Amniotic stem cell (primary cell): ENCODE measurements around the gene STK32B.

Experiments
- DNase-seq: peaks from one replicate; lab custom pipeline; 2025; lab: John Stamatoyannopoulos, UW

Gene STK32B

GRCh38 chr4:5365071-5366008 is 314.1 kb downstream of the STK32B start:
- peak; percentile 89 for DNase-seq

- DNase-seq, result no peak
Observed at GRCh38 chr4:5366009-5366386, 314.7 kb downstream of the STK32B start.

GRCh38 chr4:5366421-5366820 is 315.1 kb downstream of the STK32B start:
- peak; percentile 51 for DNase-seq

GRCh38 chr4:5368426-5368825 is 317.1 kb downstream of the STK32B start:
- DNase-seq, result no peak

DNA sequence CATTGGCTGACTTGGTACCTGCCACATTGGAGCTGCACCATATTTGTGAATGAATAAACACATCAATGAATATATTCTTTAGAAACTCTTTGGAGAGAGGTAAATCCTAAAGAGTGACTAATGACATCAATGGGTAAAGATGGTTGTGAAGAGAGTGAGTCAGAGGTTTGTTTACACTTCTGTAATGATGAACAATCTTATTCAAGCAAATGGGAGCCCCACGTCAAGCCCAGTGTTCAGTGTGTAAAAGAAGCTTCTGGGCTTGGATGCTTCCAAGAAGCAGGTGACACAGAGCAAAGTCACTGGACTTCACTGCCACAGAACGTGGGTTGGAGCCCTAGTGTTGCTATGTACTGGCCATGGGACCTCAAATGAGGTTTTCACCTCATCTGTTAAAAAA is 319.0 kb downstream of the STK32B start:
- DNase-seq, result no peak

DNA sequence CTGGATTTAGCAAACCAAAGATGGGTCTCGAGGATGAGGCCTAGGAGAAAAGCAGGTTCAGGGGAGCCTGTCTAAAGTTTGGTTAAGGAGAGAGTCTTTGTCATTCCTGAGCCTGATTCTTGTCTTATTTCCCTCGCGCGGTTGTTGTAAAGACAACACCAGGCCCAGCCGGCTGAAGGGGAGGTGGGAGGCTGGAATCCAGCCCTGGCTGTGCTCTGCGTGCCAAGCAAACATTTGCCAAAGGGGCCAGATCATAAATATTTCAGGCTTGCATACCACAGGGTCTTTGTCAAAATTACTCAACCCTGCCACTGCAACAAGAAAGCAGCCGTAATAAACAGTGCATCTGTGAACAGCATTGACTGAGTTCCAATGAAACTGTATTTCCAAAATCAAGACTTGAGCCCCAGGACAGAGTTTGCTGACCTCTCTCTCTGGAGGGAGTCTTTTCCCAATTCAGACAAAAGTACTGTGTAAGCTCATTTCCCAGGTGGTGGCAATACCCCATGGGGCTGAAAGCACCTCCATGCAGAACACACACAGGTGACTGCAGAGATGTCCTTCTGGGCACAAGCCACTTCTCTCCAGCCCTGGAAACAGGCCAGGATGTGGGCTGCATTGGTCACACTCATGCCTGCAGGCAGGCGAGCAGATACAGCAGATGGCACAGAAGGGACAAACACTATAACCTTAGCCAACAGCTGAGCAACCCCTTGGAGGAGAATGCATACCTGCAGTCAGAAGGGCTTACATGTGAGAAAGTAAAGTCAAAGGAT is 320.3 kb downstream of the STK32B start:
- DNase-seq, result peak; percentile 58

- no peak for DNase-seq
Observed at GRCh38 chr4:5372198-5372597, 320.9 kb downstream of the STK32B start.

DNA sequence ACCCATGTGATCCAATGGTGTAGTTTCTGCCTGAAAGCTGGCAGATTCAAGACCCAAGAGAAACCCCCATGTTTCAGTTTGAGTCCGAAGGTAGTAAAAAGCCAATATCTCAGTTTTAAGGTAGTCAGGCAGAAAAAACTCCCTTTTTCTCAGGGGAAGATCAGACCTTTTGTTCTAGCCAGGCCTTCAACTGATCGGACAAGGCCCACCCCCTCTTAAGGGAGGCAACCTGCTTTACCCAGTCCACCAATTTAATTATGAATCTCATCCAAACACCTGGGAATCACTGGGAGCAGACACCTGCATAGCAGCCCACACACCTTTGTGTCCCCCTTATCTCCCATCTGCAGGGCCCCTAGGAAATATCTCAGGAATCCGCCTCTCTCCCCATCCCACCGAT is 322.0 kb downstream of the STK32B start:
- no peak for DNase-seq

- DNase-seq, result no peak
Observed at GRCh38 chr4:5374592-5374991, 323.3 kb downstream of the STK32B start.

GRCh38 chr4:5374994-5375393 is 323.7 kb downstream of the STK32B start:
- no peak for DNase-seq

DNA sequence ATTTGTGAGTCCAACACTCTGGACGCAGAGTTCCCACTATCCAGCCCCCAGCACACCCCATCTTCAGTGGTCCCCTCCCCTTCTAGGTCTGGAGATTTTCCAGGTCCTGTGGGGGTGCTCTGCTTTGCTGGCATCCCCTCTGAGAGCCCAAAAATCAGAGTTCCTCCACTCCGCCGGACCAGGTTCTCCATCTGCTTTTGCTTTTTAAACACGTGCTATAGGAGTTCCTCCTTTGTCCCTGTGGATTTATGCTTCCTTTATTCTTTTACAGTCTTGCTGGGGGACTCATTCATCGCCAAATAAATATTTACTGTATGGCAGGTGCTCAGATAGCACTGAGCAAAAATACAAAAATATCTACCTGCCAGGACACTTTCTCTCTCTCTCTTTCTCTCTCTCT is 324.7 kb downstream of the STK32B start:
- DNase-seq, result no peak

DNA sequence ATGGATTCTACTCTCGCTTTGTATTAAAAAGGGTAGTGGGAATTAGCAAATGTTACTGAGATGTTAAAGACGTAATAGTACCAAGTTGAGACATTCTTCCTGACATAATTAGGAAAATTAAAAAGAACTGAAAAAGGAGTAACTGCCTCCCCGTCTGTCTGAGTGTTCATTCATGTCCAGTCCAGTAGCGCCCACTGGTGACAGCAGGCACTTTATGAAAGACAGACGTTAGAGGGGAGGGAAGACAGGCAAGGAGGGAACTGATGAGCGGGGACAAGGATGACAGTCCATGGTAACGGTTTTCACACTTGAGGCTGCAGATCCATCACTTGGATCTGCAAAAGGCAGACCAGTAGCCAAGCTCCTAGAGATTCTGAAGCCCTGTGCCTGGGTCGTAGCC is 326.7 kb downstream of the STK32B start:
- no peak for DNase-seq

DNA sequence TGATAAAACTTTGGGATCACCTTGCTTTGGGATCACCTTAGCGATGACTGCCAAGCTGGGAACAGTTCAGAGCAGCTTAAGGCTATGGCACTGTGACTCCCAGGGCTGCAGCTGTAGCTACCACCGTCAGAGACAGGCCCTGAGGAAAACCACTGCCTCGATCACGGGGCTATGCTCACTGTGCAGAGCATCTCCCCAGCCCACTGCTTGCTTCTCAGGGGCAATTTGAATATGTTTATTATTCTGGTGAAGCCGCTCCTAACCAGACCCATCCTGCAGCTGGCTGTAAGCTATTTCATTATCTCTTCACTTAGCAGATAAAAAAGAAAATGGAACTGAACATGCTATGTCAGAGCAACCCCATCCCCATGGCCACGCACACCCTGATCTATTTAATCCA is 328.6 kb downstream of the STK32B start:
- no peak for DNase-seq

DNA sequence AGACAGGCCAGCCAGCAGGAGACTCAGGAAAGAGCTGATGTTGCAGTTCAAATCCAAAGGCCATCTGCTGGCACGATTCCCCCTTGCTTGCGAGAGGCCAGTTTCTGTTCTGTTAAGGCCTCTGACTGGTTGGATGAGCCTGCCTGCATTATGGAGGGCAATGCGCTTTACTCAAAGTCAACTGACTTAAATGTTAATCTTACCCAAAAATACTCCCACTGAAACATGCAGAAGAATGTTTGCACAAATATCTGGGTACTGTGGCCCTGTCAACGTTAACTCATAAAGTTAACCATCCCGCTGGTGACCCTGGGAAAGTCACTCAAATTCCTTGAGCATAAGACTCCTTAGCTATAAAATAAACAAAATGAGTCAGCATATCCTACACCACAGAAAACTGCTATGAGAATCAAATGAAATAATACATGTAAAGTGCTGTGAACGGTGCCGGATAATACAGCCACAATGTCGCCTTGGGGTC is 330.7 kb downstream of the STK32B start:
- DNase-seq, result peak; percentile 62

- no peak for DNase-seq
Observed at GRCh38 chr4:5383191-5383980, 332.1 kb downstream of the STK32B start.

DNA sequence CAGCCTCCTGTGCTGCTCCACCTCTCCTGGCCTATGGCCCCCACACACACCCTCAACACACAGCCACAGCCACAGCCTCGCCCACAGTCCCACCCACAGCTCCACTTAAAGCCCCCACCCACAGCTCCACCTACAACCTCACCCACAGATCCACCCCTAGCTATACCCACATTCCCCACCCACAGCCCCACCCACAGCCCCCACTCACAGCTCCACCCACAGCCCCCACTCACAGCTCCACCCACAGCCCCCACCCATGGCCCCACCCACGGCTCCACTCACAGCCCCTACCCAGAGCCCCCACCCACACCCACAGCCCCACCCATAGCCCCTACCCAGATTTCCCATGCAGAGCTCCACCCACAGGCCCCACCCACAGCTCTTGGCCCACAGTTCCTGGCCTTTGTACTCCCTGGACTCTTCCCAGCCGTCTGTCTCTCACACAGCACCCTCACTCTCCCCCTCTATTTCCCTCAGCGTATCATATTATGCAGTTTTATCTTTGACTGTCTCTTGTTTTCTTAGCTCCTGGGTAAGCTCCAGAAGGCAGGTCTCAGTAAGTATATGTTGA is 334.5 kb downstream of the STK32B start:
- DNase-seq, result no peak

DNA sequence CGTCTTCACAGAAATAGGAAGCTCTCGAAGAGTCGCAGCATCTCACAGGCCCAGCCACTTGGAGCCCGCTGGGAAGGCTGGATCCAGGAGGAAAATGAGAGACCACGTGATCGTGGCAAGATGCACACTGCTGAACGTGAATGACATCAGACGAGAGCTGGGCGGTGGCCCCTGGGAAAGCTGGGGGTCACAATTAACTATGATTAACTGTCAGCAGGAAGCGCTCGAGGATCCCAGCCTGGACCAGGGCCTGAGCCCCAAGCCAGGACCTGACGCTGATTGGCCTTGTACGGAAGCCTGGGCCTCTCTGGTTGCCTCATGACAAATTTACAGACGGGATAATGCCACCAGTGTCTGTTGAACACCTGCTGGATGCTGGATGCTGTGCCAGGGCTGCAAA is 335.6 kb downstream of the STK32B start:
- no peak for DNase-seq

GRCh38 chr4:5387457-5387856 is 336.2 kb downstream of the STK32B start:
- DNase-seq, result no peak

GRCh38 chr4:5389756-5390310 is 338.6 kb downstream of the STK32B start:
- no peak for DNase-seq

DNA sequence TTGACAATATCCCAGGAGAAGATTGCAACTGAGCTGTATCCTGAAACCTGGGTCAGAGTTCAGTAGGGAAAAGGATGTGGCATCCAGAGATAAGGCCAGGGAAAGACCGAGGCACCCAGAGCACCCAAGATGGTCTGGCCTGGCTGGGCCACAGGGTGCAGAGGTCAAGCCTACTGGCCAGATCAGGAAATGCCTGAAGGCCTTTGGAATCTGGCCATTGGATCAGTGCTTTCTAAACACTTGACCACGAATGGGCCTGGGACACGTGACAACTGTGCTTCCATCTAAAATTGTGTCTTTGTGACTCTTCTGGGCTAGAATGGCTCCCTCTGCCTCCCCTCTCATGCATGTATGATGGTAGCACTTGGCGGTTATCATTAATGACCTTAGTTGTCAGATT is 340.2 kb downstream of the STK32B start:
- DNase-seq, result no peak

DNA sequence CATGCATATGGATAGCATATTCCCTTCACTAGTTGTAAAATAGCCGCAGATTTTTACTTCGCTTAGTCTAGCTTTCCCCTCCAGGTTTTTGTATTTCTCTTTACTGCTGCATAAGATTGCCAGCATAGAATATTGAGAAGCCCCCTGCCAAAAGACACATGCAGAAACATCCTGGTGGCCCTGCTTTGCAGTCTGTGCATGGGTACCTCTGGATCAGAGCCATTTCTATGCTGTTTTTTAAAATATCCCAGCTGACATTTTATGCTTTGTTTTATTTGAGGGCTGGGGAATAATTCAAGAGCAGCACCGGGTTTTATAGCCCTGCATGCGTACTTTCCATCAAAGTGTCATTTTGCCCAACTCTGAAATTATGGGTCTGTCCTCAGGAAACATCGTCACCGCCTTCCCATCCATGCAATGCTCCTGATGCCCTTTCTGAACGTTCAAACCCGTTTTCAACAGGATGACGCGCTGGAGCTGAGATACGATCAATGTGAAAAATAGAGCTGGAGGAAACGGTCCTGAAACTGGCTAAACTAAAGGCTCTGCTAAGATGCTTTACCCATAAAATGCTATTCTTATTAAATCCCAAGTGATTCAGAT is 342.7 kb downstream of the STK32B start:
- DNase-seq, result no peak
